Mucosa of gallbladder (tissue), 1 donor: ENCODE measurements around the gene GIMAP7. TPM values are rescaled to one million over a fixed set of nuclear protein-coding genes. Genes with fewer than 3 reads are reported as not detected.
"Not testable (repeated sequence)": the region's sequence is repeated elsewhere in the genome, so short reads cannot be mapped to it uniquely, and the experiment has no call there.

Source experiments
- DNase-seq: peaks from one replicate; pipeline ENCODE4 v3.0.0-alpha.2; 2020; ENCODE audit warnings: low spot score
- total RNA-seq: library from RNA; stranded (reverse); gene quantifications from one replicate; pipeline ENCODE4 v1.2.1, GENCODE V29; 2021
- donor health status: DM: no; HTN: no; CAD: no.

The GIMAP7 gene
- total RNA-seq, 1 donor from 2014 or later, result 16.9 TPM

GRCh38 chr7:150513758-150514157, 914 bp upstream of the GIMAP7 start:
- DNase-seq, result no peak

GRCh38 chr7:150515248-150516147, 826 bp downstream of the GIMAP7 start:
- DNase-seq, result no peak

DNA sequence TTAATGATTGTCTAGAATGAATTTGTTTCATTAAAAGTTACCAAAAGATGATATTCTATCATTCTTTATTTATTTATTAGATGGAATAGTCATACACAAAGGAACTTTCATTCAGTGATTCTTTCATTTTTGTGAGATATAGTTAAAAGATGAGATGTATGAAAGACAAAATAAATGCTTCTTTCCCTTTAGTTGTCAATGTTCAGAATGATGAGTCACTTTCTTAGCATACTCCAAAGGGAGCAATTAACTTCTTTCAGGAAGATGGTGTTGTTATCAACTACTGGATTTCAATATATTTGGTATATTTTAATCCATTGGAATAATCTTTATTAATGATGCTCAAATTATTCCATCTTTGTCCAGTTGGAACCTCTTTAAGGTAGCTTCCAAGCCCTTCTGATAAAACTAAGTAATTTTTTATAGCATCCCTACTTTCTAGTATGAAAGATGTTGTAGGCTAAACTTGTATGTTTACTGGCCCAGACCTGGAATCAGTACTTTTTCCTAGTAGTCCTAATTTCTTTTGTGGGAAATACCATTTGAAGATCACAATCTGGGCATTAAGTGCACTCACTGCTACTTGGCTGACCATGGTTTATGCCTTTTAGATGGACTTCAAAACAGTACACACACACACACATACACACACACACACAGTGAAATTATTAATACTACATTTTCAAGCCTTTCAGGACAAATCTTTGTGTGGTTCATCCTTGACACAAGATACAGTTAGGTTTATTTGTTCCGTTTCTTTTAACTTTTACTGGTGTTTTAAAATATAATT, 2.5 kb downstream of the GIMAP7 start:
- DNase-seq, result no peak

DNA sequence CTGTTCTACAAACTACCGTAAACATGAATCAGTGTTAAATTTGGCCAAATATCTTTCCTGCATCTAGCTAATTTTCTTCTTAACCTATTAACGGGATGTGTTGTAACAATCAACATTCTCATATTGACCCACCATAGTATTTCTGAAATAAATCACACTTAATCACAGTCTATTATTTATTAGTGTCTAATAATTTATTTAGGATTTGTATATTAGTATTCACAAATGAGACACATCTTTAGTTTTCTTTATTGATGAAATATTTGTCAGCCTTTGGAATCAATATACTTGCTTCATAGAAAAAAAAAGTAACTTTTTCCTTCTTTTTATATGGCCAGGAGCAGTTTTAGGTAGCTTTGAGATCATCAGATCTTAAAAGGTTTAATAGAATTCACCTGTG, 4.6 kb downstream of the GIMAP7 start:
- DNase-seq, result no peak

- no peak for DNase-seq
These were observed 5.5 kb downstream of the GIMAP7 start for GRCh38 chr7:150520145-150520544.

DNA sequence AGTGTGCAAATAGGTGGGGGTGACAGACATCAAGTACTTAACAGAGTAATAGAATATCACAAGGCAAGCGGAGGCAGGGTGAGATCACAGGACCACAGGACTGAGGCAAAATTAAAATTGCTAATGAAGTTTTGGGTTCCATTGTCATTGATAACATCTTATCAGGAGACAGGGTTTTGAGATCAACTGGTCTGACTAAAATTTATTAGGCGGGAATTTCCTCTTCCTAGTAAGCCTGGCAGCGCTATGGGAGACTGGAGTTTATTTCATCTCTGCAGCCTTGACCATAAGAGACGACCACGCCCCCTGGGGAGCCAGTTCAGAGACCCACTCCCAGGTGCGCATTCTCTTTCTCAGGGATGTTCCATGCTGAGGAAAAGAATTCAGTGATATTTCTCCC, 8.3 kb downstream of the GIMAP7 start:
- not testable (repeated sequence) for DNase-seq

GRCh38 chr7:150524018-150524417, 9.3 kb downstream of the GIMAP7 start:
- peak; percentile 65 for DNase-seq

DNA sequence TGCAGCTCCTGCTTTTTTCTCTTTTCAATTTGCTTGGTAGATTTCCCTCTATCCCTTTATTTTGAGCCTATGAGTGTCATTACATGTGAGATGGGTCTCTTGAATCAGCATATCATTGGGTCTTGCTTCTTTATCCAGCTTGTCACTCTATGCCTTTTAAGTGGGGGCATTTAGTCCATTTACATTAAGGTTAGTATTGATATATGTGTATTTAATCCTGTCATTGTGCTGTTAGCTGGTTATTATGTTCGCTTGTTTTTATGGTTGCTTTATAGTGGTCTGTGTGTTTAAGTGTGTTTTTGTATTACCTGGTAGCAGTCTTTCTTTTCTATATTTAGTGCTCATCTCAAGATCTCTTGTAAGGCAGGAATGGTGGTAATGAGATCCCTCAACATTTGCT, 17.0 kb downstream of the GIMAP7 start:
- DNase-seq, result no peak

GRCh38 chr7:150538259-150538658, 23.6 kb downstream of the GIMAP7 start:
- DNase-seq, result no peak

GRCh38 chr7:150553163-150553562, 38.5 kb downstream of the GIMAP7 start:
- DNase-seq, result no peak

GRCh38 chr7:150556521-150557138, 42.0 kb downstream of the GIMAP7 start:
- no peak for DNase-seq

GRCh38 chr7:150560486-150560885, 45.8 kb downstream of the GIMAP7 start:
- no peak for DNase-seq

DNA sequence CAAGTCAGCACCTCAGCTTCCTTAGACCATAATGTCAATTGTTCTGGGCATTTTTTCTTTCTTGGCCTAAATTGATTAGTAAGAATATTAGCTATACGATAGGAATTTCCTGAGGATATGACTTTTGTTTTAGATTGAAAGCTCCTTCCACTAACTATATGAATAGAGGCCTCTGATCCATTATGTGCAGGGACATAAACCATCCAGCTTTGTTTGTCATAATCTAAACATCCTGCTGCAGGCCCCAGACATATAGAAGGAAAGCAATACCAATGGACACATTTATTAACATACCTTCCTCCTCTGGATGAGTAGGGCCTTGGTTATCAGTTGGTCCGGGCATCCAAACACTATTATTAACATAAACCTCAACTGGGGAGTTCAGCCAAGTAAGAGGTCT, 48.2 kb downstream of the GIMAP7 start:
- no peak for DNase-seq

GRCh38 chr7:150564006-150564405, 49.3 kb downstream of the GIMAP7 start:
- DNase-seq, result no peak

GRCh38 chr7:150564566-150564965, 49.9 kb downstream of the GIMAP7 start:
- no peak for DNase-seq

DNA sequence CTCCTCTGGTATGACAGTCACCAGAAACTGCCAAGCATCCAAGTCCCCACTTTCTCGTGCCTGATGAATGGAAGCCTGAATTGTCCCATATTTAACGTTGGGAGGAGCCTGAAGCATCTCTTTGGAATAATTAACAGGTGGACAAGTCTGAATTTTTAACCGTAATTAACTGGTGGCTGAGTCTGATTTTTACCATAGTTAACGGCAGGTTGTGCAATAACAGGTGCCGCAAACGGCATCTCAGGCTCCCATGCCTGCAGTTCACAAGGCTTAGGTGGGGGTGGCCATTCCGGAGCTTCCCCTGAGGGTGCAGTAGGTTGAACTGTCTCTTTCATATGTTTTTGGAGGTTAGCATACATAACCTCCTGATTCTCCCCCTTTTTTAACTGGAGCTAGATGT, 50.6 kb downstream of the GIMAP7 start:
- no peak for DNase-seq

DNA sequence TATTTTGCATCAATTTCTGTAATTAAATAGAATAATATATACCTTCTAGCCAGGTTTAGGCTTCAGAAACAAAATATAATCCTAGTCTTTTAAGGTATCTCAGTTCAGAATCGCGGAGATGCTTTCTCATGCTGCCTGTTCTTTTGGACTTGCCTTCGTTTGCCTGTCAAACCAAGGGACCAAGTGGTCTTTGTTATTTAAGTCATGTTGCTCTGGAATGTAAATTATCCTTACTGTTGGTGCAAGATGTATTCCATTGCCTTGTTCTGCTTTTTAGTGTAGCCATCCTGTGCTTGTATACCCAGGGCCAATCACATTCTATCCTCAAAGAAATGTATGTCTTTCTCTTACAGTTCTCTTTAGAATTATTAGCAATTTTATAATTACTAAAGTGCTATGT, 51.5 kb downstream of the GIMAP7 start:
- no peak for DNase-seq

- DNase-seq, result no peak
These were observed 51.9 kb downstream of the GIMAP7 start for GRCh38 chr7:150566572-150566971.

DNA sequence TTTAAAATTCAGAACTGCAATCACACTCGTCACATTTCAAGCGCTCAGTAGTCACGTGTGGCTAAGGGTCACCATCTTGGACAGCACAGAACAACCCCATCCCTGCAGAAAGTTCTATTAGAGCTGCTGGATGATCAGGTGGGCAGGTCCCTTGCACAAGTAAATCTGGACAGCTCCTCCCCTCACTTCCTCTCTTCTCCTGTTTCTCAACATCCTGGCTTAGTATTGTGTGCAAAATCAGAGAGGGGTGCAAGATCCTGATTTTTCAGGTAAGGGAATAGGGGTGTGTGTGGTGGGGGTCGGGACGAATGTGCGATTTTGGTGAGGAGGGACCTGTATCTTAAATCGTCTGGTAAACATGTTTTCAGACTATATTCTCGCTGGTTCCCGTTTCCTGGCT, 52.5 kb downstream of the GIMAP7 start, which contains the start of gene GIMAP4:
TSS of gene GIMAP4 (plus strand) at position 222 of the 400 bp plus-strand sequence. CDS start 2,512 bp downstream, outside the sequence.
- no peak for DNase-seq

GRCh38 chr7:150567871-150568301, 53.2 kb downstream of the GIMAP7 start:
- no peak for DNase-seq

DNA sequence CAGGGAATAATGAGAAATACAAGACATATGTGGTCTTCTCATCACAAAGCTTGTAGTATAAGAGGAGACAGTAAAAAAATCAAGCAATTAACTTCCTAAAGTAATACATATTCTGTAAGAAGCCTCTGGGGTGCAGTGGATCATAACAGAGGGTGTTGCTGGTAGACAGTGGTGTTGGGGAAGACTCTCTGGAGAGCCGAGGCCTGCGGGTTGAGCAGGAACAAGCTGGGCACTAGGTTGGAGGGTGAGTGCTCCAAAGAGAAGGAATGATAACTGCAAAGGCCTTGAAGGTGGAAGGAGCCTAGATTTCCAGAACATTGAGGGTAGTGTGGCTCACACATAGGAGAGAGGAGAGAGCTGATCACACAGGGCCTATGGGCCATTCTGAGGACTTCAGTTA, 54.0 kb downstream of the GIMAP7 start:
- DNase-seq, result no peak

GRCh38 chr7:150569245-150569955, 54.7 kb downstream of the GIMAP7 start:
- DNase-seq, result no peak
